Measurements from ENCODE around the gene ADPRHL1. TPM values are rescaled to one million over a fixed set of nuclear protein-coding genes. Genes with fewer than 3 reads are reported as not detected.

Gene ADPRHL1
- total RNA-seq, 1 experiment from 2014 or later: 2.7 TPM

DNA sequence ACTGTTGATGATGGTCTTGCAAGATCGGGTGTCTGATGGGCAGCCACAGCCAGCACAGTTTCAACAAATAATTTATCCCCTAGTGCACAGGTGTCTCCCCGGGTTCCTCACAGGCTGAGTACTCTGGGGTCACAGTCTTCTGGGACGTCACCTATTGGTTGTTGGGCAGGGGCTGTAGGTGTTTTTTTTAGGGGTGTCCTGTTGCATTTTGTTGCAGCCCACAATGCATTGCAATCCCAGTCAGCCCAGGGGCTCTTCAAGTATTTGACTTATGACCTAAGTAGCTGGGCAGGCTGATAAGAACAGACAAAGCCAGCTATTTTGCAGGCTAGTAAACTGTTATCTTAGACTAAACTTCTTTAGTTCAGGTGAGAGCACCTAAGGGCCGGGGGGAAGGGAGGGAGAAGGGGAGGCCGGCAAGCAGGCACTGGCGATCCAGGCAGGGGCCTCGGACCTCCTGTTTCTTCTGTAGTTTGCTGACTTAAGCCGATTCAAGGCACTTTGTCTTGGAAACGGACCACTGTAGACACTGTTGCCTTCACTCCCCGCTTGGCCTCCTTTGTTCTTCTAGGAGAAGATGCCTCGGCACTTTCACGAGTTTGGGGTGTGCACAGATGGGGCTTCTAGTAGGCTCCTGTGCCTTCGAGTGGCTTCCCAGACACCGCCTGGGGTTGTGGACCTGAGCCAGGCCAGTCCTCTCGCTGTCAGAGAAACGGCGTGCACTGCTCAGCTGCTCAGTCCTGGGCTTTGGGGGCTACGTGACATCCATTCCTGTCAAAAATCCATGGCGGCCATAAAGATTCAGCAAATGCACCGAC, 55.5 kb downstream of the ADPRHL1 start:
- no peak overlapping the region for H3T11ph ChIP-seq (ENCODE audit: low read length)
- no peaks in the 10 kb centered on the region for H3K79me2 ChIP-seq (ENCODE audit: insufficient read depth, low read length)
- no peaks in the 10 kb centered on the region for H4K20me1 ChIP-seq (ENCODE audit: control insufficient read depth, insufficient read depth, insufficient read length)
- H3K27ac Mint-ChIP-seq: peak overlapping the region in 2 of 3 experiments; percentile 35 to 89; a peak in 2 of 7 replicates
- H2BK12ac ChIP-seq (ENCODE audit: insufficient read length, low read depth, low read length): no peak overlapping the region
- TF ChIP-seq CTCF (conservative IDR thresholded peaks at IDR 0.05): no peak
- no peak overlapping the region for H3K9ac ChIP-seq (ENCODE audit: extremely low read depth, insufficient read length, low read length)
- no peaks in the 10 kb centered on the region for H3K4me1 ChIP-seq (ENCODE audit: insufficient read depth, low read length)
- H3K27ac ChIP-seq (ENCODE audit: insufficient read length, low read depth, low read length): no peak overlapping the region
- H2BK5ac ChIP-seq (ENCODE audit: insufficient read length, low read length): no peak overlapping the region
- no peaks in the 10 kb centered on the region for H3K27me3 ChIP-seq (ENCODE audit: insufficient read depth, low read length)
- H2BK20ac ChIP-seq (ENCODE audit: low read depth, low read length, poor library complexity, severe bottlenecking): no peak overlapping the region
- H3K56ac ChIP-seq (ENCODE audit: insufficient read length, low read depth, low read length): no peak overlapping the region
- H4K5ac ChIP-seq (ENCODE audit: insufficient read length, low read depth, low read length): no peak overlapping the region
- no peak overlapping the region for H2AK5ac ChIP-seq (ENCODE audit: insufficient read length, low read length)
- no peaks in the 10 kb centered on the region for H3K9me3 ChIP-seq (ENCODE audit: control insufficient read depth, low read depth, low read length)
- H3K23ac ChIP-seq (ENCODE audit: insufficient read length, low read depth, low read length): no peak overlapping the region
- peaks cover 12% of the 10 kb centered on the region for H3K23me2 ChIP-seq (ENCODE audit: insufficient read length, low read depth, low read length, poor library complexity, severe bottlenecking)
- H3K4me3 Mint-ChIP-seq: no peak overlapping the region
- H3K14ac ChIP-seq (ENCODE audit: insufficient read depth, low read length): no peak overlapping the region
- no peak overlapping the region for H3K4me2 ChIP-seq (ENCODE audit: insufficient read depth, insufficient read length, low read length)
- no peak overlapping the region for H2BK15ac ChIP-seq (ENCODE audit: low read depth, low read length)
- H4K8ac ChIP-seq (replicated peaks; ENCODE audit: insufficient read length, low read depth, low read length): no peak overlapping the region
- H3K79me1 ChIP-seq (ENCODE audit: insufficient read depth, low read depth, low read length, poor library complexity, severe bottlenecking): no peaks in the 10 kb centered on the region
- H2AFZ ChIP-seq (ENCODE audit: low read length): no peak overlapping the region
- H3K36me3 Mint-ChIP-seq (ENCODE audit: insufficient read depth in 1 of 3, low read depth in 3 of 3): no peaks in the 10 kb centered on the region
- WGBS (ENCODE audit: extremely low coverage, insufficient read length, low lambda C conversion rate): no CpG with 5 or more reads among the region's 20 CpGs
- DNase-seq: peak; percentile 25
- H3K18ac ChIP-seq (ENCODE audit: insufficient read length, low read depth, low read length): no peak overlapping the region
- H3K9me3 Mint-ChIP-seq: no peaks in the 10 kb centered on the region
- H3K27me3 Mint-ChIP-seq (ENCODE audit: low read depth): no peaks in the 10 kb centered on the region; the same call in 1 of the 2 replicates
- H4K91ac ChIP-seq (ENCODE audit: insufficient read length, low read depth, low read length): no peak overlapping the region
- H2BK120ac ChIP-seq (ENCODE audit: low read depth, low read length, poor library complexity, severe bottlenecking): no peak overlapping the region
- no peak overlapping the region for H3K4ac ChIP-seq (ENCODE audit: low read depth, low read length)
- peaks cover 21 to 23% of the 10 kb centered on the region in 2 experiments for H3K4me1 Mint-ChIP-seq
